ENCODE results near the gene KLHDC8A.

GRCh38 chr1:205391386-205391785 is 34.7 kb upstream of the KLHDC8A start:
- TF ChIP-seq CTCF (IDR thresholded peaks at IDR 0.05) (no peak), POLR2A (IDR thresholded peaks at IDR 0.05) (no peak)
